H1 (cell line): Measurements from ENCODE around the gene ISCA2.

Source experiments
- POLR2AphosphoS5 ChIP-seq: IDR thresholded peaks from 2 replicates; pipeline ENCODE4 v1.6.1; 2011; ENCODE audit warnings: low read depth, low read length
- SUZ12 ChIP-seq: fragments of 200-600 bp; sonication (generic); IDR thresholded peaks from 2 replicates; pipeline ENCODE4 v1.6.1; 2012; ENCODE audit warnings: mild to moderate bottlenecking, inconsistent platforms, low read length, moderate library complexity, mixed read lengths
- TAF1 ChIP-seq: IDR thresholded peaks from 2 replicates; pipeline ENCODE4 v1.6.1; 2011; ENCODE audit warnings: mild to moderate bottlenecking, low read depth, low read length

DNA sequence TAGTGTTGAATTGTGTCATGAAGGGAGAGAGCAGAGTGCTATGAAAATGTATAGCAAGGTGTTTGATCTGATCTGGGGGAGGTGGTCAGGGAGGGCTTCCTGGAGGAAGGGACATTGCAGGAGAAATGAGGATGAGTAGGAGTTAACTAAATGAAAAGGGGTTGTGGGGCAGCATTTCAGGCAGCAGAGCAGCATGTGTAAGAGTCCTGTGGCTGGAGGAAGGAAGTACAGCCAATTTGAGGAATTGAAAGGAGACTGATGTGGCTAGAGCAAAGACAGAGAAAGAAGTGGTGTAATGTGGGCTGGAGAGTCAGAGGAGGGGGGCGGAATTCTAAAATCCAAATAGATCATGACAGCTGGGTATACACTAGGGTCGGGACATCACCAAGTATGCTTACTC is 21.0 kb upstream of the ISCA2 start:
- TF ChIP-seq TAF1 (no peak), POLR2AphosphoS5 (no peak), SUZ12 (no peak)
